Adrenal gland (tissue), 12 donors: ENCODE measurements around the gene MICAL3. TPM values are rescaled to one million over a fixed set of nuclear protein-coding genes. Genes with fewer than 3 reads are reported as not detected.

Source experiments
- DNase-seq, 7 donors: peaks; one replicate each; pipeline ENCODE4 v3.0.0-alpha.2; 2019 to 2020
- H3K27ac ChIP-seq, 5 donors: fragments of 200-600 bp; sonication (generic) in 4 of 5; 1 replicate in 3 of 5; 2 replicates in 2 of 5; pipeline versions ENCODE4 v1.5.1 to v1.8.0; 2016 to 2020; ENCODE audit warnings: mild to moderate bottlenecking in 1 of 5
- H3K27me3 ChIP-seq: fragments of 200-600 bp; 2 replicates; pipeline ENCODE4 v1.8.0; 2021
- H3K36me3 ChIP-seq, 2 donors: fragments of 200-600 bp; replicated peaks in 1 of 2; 1 replicate in 1 of 2; 2 replicates in 1 of 2; pipeline versions ENCODE4 v1.5.1 to v1.8.0; 2018 to 2022
- H3K4me1 ChIP-seq, 2 donors: fragments of 200-600 bp; replicated peaks in 1 of 2; 1 replicate in 1 of 2; 2 replicates in 1 of 2; pipeline versions ENCODE4 v1.5.1 to v1.8.0; 2018 to 2021
- H3K4me3 ChIP-seq, 4 donors: fragments of 200-600 bp; sonication (generic) in 3 of 4; one replicate each; pipeline ENCODE4 v1.5.1; 2016 to 2018
- H3K9me3 ChIP-seq, 3 donors: fragments of 200-600 bp; sonication (generic) in 1 of 3; replicated peaks in 1 of 3; 1 replicate in 2 of 3; 2 replicates in 1 of 3; pipeline versions ENCODE4 v1.5.1 to v1.8.0; 2016 to 2021
- CTCF ChIP-seq, 6 experiments: fragments of 450-650 bp in 4 of 6; fragments of 200-600 bp in 2 of 6; sonication (generic) in 1 of 6; IDR thresholded peaks; 1 replicate in 5 of 6; 2 replicates in 1 of 6; pipeline versions ENCODE4 v1.5.1 to v1.8.0; 2016 to 2021; ENCODE audit warnings: antibody characterized with exemption in 6 of 6, mild to moderate bottlenecking in 2 of 6, moderate library complexity in 1 of 6
- POLR2A ChIP-seq, 2 donors: fragments of 450-650 bp; IDR thresholded peaks; one replicate each; pipeline ENCODE4 v1.6.1; 2017; ENCODE audit warnings: antibody characterized with exemption in 2 of 2, mild to moderate bottlenecking in 2 of 2, moderate library complexity in 1 of 2
- WGBS, 4 donors: extraction: QIAGEN DNeasy Blood & Tissue Kit in 2 of 4; methylation state at CpG; one replicate each; pipeline versions ENCODE4 v1.1.5 to v1.1.7; 2013 to 2017; 5-methylcytosine and 5-hydroxymethylcytosine counted together
- intact Hi-C, 2 donors: fragments of 100-400 bp; cut with DNase I; formaldehyde crosslinking; loops; one replicate each; pipeline versions ENCODE4 v1.14.1 to v1.15.0; 2022 to 2023
- polyA plus RNA-seq, 3 donors: library from polyadenylated mRNA; stranded (reverse); fragments of 200-250 nt in 2 of 3; fragments of 350-450 nt in 1 of 3; fragmentation: Illumina TruSeq in 1 of 3; extraction: RNeasy Lipid Tissue Mini Kit (QIAGEN cat#74804) in 1 of 3; gene quantifications; one replicate each; pipeline ENCODE4 v1.2.3, GENCODE V29; 2013 to 2014
- total RNA-seq, 9 donors: library from RNA; depleted of rRNA in 4 of 9; stranded (reverse); fragments of >200 nt in 4 of 9; fragments of 120-200 nt in 1 of 9; fragmentation: NEBNext Ultra II Directional in 1 of 9; extraction: Animal tissue kit (Norgen Biotek cat#: 25700) in 1 of 9; gene quantifications; one replicate each; pipeline versions ENCODE4 v1.1.0 to v1.2.4, GENCODE V29; 2013 to 2023
- donor health status: healthy with polysubstance abuse.
- donor health status: Bipolar disorder and iron deficiency.
- donor health status: DM: yes; HTN: yes; CAD: no.
- donor health status: DM: no; HTN: no; CAD: no.
- donor health status: DM: no; HTN: no; CAD: no.
- donor health status: DM: yes; HTN: yes; CAD: no.

Gene MICAL3
- total and polyA plus RNA-seq, 12 donors: 10.9 to 82.6 (median 34.4) TPM

GRCh38 chr22:17842386-17842785 lies 182.0 kb downstream of the MICAL3 start:
- Histone ChIP-seq H3K27ac (peak overlapping the region in 2 of 5 donors; percentile 38 to 59), H3K27me3 (no peaks in the 10 kb centered on the region), H3K36me3 (peaks cover 0 to 17% of the 10 kb centered on the region in 2 donors), H3K9me3 (no peaks in the 10 kb centered on the region), H3K4me3 (peak overlapping the region in 2 of 4 donors; percentile 16 to 31), H3K4me1 (peaks cover 0 to 33% of the 10 kb centered on the region in 2 donors)
- TF ChIP-seq CTCF (IDR thresholded peaks at IDR 0.05) (no peak), POLR2A (IDR thresholded peaks at IDR 0.05) (no peak)
- DNase-seq: peak in 6 of 7 donors; percentile 59 to 73 (median 67)
- intact Hi-C loops: no loop called here
- WGBS, 4 donors: 39 to 60% (median 49%) methylated on average over 1 to 20 of the region's 20 CpGs

GRCh38 chr22:17841836-17842235 lies 182.5 kb downstream of the MICAL3 start:
- Histone ChIP-seq H3K4me3 (no peak overlapping the region), H3K9me3 (no peaks in the 10 kb centered on the region), H3K36me3 (peaks cover 0 to 17% of the 10 kb centered on the region in 2 donors), H3K27me3 (no peaks in the 10 kb centered on the region), H3K4me1 (peaks cover 0 to 27% of the 10 kb centered on the region in 2 donors), H3K27ac (peak overlapping the region in 2 of 5 donors; percentile 38 to 59)
- DNase-seq: no peak
- TF ChIP-seq CTCF (IDR thresholded peaks at IDR 0.05) (no peak), POLR2A (IDR thresholded peaks at IDR 0.05) (no peak)
- intact Hi-C loops: no loop called here
- 91 to 97% (median 93%) methylated on average over 6 to 16 of the region's 16 CpGs for WGBS, 4 donors

GRCh38 chr22:17838180-17838865 lies 186.0 kb downstream of the MICAL3 start:
- WGBS, 4 donors: 86 to 92% (median 89%) methylated on average over 10 to 13 of the region's 13 CpGs
- H3K27ac ChIP-seq: no peak overlapping the region
- H3K4me3 ChIP-seq: no peak overlapping the region
- no peak for DNase-seq
- no peaks in the 10 kb centered on the region for H3K27me3 ChIP-seq
- intact Hi-C loops: loop anchor here (10.0 kb wide), 2 partner anchors 56 to 186 kb away; partner anchors contain the start of gene MICAL3 (in 1 of the 2)
- no peaks in the 10 kb centered on the region for H3K9me3 ChIP-seq
- H3K36me3 ChIP-seq: peaks cover 0 to 17% of the 10 kb centered on the region in 2 donors
- peaks cover 0 to 11% of the 10 kb centered on the region in 2 donors for H3K4me1 ChIP-seq
- no peak for TF ChIP-seq POLR2A (IDR thresholded peaks at IDR 0.05)
- TF ChIP-seq CTCF (IDR thresholded peaks at IDR 0.05): no peak

GRCh38 chr22:17836992-17837742 lies 187.2 kb downstream of the MICAL3 start:
- Histone ChIP-seq H3K9me3 (no peaks in the 10 kb centered on the region), H3K4me3 (no peak overlapping the region), H3K36me3 (peaks cover 0 to 17% of the 10 kb centered on the region in 2 donors), H3K27ac (no peak overlapping the region), H3K27me3 (no peaks in the 10 kb centered on the region), H3K4me1 (peaks cover 0 to 3% of the 10 kb centered on the region in 2 donors)
- intact Hi-C loops: loop anchor here (10.0 kb wide), 2 partner anchors 58 to 188 kb away; partner anchors contain the start of gene MICAL3 (in 1 of the 2)
- TF ChIP-seq POLR2A (IDR thresholded peaks at IDR 0.05) (no peak), CTCF (IDR thresholded peaks at IDR 0.05) (no peak)
- 75 to 85% (median 79%) methylated on average over 14 of the region's 14 CpGs for WGBS, 4 donors
- DNase-seq: no peak
